Thyroid gland (tissue), 4 donors: Measurements from ENCODE around the gene HUWE1.

Source experiments
- POLR2A ChIP-seq, 2 donors: fragments of 450-650 bp; IDR thresholded peaks; one replicate each; pipeline ENCODE4 v1.6.1; 2017; ENCODE audit warnings: antibody characterized with exemption in 2 of 2, mild to moderate bottlenecking in 2 of 2, moderate library complexity in 1 of 2
- TF ChIP-seq, protein P1 (sequence below), 6 experiments: fragments of 200-600 bp in 3 of 6; fragments of 450-650 bp in 3 of 6; sonication (generic) in 3 of 6; IDR thresholded peaks; one replicate each; pipeline ENCODE4 v1.5.1; 2016 to 2019; ENCODE audit warnings: antibody characterized with exemption in 6 of 6, mild to moderate bottlenecking in 2 of 6, inconsistent platforms in 1 of 6, moderate library complexity in 1 of 6

DNA sequence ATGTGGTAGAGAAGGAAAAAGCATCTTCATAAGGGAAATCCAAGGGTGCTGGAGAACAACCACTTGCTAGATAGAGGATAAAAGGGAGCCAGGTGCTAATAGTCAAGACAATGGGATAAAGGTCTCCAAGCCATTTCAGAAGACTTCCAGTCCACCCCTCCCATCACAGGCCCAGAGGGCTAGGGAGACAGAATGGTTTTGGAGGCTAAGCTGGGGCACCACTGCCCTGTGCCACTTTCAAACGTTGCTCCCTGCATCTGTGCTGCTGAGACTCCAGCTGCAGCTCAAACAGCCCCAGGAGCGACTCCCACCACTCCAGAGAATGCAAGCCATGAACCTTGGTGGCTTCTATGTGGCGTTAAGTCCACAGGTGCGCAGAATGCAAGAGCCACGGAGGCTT is 38.4 kb upstream of the HUWE1 start:
- no peak for TF ChIP-seq POLR2A (IDR thresholded peaks at IDR 0.05)
- TF ChIP-seq, protein P1, sequence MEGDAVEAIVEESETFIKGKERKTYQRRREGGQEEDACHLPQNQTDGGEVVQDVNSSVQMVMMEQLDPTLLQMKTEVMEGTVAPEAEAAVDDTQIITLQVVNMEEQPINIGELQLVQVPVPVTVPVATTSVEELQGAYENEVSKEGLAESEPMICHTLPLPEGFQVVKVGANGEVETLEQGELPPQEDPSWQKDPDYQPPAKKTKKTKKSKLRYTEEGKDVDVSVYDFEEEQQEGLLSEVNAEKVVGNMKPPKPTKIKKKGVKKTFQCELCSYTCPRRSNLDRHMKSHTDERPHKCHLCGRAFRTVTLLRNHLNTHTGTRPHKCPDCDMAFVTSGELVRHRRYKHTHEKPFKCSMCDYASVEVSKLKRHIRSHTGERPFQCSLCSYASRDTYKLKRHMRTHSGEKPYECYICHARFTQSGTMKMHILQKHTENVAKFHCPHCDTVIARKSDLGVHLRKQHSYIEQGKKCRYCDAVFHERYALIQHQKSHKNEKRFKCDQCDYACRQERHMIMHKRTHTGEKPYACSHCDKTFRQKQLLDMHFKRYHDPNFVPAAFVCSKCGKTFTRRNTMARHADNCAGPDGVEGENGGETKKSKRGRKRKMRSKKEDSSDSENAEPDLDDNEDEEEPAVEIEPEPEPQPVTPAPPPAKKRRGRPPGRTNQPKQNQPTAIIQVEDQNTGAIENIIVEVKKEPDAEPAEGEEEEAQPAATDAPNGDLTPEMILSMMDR (IDR thresholded peaks at IDR 0.05): no peak
